Measurements from ENCODE around the gene CFAP300.

- TF ChIP-seq EZH2phosphoT487 (IDR thresholded peaks at IDR 0.05) (no peak), CTCF (IDR thresholded peaks at IDR 0.05) (no peak), EZH2 (IDR thresholded peaks at IDR 0.05) (no peak)
These were observed 24.5 kb downstream of the CFAP300 start for GRCh38 chr11:102071497-102072472.
